GM21529 (cell line): Measurements from ENCODE around the gene REEP2.
"Not testable (repeated sequence)": the region's sequence is repeated elsewhere in the genome, so short reads cannot be mapped to it uniquely, and the experiment has no call there.

ENCODE experiments used
- ATAC-seq: cut with Tn5 transposase; IDR thresholded peaks from one replicate; pipeline ENCODE4 v1.9.1; 2021; ENCODE audit not compliant: unreplicated experiment

Gene REEP2

GRCh38 chr5:138466125-138466899, 27.5 kb downstream of the REEP2 start:
- ATAC-seq: no peak

GRCh38 chr5:138466900-138467710, 28.2 kb downstream of the REEP2 start:
- no peak for ATAC-seq

- ATAC-seq: no peak
These were observed 28.9 kb downstream of the REEP2 start for GRCh38 chr5:138467711-138468132.

- ATAC-seq: no peak
These were observed 29.5 kb downstream of the REEP2 start for GRCh38 chr5:138468133-138468965.

GRCh38 chr5:138468966-138469539, 30.2 kb downstream of the REEP2 start:
- no peak for ATAC-seq

GRCh38 chr5:138469540-138470321, 30.9 kb downstream of the REEP2 start:
- no peak for ATAC-seq

GRCh38 chr5:138470322-138471051, 31.6 kb downstream of the REEP2 start:
- no peak for ATAC-seq

GRCh38 chr5:138471052-138471361, 32.1 kb downstream of the REEP2 start:
- ATAC-seq: no peak

- ATAC-seq: no peak
These were observed 33.5 kb downstream of the REEP2 start for GRCh38 chr5:138472353-138472752.

- not testable (repeated sequence) for ATAC-seq
These were observed 34.3 kb downstream of the REEP2 start for GRCh38 chr5:138473151-138473550.

- ATAC-seq: no peak
These were observed 38.1 kb downstream of the REEP2 start for GRCh38 chr5:138476918-138477317.

GRCh38 chr5:138482638-138483037, 43.8 kb downstream of the REEP2 start:
- no peak for ATAC-seq

GRCh38 chr5:138488481-138488945, 49.7 kb downstream of the REEP2 start:
- no peak for ATAC-seq

GRCh38 chr5:138489683-138490061, 50.8 kb downstream of the REEP2 start:
- ATAC-seq: no peak

GRCh38 chr5:138490648-138491283, 51.9 kb downstream of the REEP2 start:
- ATAC-seq: no peak

GRCh38 chr5:138491284-138491648, 52.4 kb downstream of the REEP2 start:
- ATAC-seq: no peak

- peak; percentile 99 for ATAC-seq
These were observed 53.1 kb downstream of the REEP2 start for GRCh38 chr5:138491669-138492559.

GRCh38 chr5:138492560-138493045, 53.7 kb downstream of the REEP2 start:
- ATAC-seq: no peak
